Astrocyte (in vitro differentiated cells and primary cell): ENCODE results near the gene LIN7C.

Experiments
- CTCF ChIP-seq: IDR thresholded peaks from 2 replicates; pipeline ENCODE4 v1.5.1; 2011; ENCODE audit warnings: low read depth, mild to moderate bottlenecking, inconsistent platforms, low read length, moderate library complexity; ENCODE audit not compliant: insufficient read depth
- EZH2 ChIP-seq: IDR thresholded peaks from 2 replicates; pipeline ENCODE4 v1.6.1; 2012; ENCODE audit warnings: mild to moderate bottlenecking, low read length, inconsistent platforms; ENCODE audit not compliant: insufficient read depth

- TF ChIP-seq CTCF (no peak), EZH2 (no peak)
Measured at GRCh38 chr11:27545946-27546345, 39.4 kb upstream of the LIN7C start.
